Fibroblast of upper back skin (primary cell): ENCODE results near the gene TRMT44.
A peak's percentile ranks its signal among the peaks of the same experiment; 100 is the strongest.
"Not testable (repeated sequence)": the region's sequence is repeated elsewhere in the genome, so short reads cannot be mapped to it uniquely, and the experiment has no call there.

Experiments used
- DNase-seq: peaks from one replicate; pipeline ENCODE4 v3.0.0-alpha.2; 2013

Gene TRMT44

DNA sequence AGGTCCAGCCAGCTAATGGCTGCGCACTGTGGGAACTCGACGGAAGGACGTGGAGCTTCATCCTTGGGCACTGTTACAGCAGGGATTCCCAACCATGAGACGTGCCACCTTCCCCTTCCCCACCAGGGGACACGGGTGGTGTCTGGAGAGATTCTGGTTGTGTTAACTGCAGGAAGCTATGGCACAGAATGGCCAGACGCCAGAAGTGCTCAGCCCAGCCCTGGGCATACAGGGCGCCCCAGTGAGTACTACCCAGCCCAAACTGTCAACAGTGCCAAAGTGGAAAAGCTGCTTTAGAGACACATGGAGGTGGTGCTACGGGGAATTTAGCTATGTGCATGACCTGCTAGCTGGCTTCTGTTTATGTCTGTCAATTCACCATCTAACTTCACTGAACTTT lies 32.8 kb upstream of the TRMT44 start:
- no peak for DNase-seq

DNA sequence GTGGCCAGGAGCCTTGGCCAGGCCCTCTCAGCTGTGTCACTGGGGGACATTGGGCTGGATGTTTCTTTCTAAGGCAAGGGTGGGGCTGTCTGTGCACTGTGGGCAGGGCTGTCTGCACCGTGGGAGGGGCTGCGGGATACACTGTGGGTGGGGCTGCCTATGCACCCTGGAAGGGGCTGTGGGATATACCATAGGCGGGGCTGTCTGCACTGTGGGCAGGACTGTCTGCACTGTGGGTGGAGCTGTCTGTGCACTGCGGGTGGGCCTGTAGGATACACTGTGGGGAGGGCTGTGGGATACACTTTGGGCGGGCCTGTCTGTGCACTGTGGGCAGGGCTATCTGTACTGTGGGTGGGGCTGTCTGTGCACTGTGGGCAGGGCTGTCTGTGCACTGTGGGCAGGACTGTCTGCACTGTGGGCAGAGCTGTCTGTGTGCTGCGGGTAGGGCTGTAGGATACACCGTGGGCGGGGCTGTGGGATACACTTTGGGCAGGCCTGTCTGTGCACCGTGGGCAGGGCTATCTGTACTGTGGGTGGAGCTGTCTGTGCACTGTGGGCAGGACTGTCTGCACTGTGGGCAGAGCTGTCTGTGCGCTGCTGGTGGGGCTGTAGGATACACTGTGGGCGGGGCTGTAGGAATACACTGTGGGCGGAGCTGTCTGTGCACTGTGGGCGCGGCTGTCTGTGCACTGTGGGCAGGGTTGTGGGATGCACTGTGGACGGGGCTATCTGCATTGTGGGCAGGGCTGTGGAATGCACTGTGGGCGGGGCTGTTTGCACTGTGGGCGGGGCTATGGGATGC lies 31.1 kb upstream of the TRMT44 start:
- peak; percentile 20 for DNase-seq

DNA sequence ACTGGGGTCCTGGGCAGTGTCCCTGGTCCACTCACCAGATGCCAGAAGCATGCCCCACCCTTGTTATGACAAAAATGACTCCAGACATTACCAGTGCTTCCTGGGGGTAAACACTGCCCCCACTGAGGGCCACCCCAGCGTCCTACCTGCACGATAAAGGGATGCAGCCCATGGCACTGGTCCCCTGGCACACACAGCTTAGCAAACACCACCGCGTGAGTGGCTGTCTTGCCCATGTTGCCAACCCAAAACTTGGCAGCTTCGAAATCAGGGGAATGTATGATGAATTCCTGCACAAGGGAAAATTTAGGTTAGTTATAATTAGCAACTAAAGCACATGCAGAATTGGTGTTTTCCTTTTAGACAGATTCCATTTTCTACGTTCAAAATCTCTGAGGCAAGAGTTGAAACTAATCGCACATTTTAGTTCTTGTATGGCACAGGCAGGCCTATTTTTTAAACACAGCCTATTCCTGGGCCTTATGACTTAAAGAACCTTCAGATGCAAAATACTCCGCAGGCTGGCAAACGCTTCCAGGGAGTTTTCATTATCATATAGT lies 30.4 kb upstream of the TRMT44 start:
- no peak for DNase-seq

DNA sequence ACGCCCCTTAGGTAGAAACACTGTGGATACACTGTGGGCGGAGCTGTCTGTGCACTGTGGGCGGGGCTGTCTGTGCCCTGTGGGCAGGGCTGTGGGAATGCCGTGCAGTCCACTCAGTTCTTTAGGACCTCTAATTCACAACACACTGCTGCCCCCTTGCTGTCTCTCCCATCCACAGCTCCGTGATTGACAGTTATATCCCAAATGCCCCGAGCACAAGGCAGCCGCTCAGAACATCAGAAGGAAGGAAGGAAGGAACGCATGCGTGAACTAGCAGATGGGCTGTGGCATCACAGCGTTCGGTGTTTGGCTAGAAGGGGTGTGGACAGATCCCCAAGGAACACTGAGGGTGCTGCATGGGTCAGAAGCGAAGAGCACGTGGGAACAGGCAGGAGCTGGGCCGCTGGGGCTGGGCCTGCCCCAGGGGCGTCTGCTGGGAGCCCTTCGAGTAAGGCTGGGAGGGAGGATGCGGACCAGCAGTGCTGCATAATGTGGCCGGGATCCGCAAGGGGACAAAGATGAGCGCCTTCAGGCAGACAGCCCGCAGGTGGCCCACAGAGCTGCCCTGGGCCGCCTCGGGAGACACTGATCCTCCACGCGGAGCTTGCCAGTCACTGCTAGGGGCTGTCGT lies 29.8 kb upstream of the TRMT44 start:
- DNase-seq = peak; percentile 63

DNA sequence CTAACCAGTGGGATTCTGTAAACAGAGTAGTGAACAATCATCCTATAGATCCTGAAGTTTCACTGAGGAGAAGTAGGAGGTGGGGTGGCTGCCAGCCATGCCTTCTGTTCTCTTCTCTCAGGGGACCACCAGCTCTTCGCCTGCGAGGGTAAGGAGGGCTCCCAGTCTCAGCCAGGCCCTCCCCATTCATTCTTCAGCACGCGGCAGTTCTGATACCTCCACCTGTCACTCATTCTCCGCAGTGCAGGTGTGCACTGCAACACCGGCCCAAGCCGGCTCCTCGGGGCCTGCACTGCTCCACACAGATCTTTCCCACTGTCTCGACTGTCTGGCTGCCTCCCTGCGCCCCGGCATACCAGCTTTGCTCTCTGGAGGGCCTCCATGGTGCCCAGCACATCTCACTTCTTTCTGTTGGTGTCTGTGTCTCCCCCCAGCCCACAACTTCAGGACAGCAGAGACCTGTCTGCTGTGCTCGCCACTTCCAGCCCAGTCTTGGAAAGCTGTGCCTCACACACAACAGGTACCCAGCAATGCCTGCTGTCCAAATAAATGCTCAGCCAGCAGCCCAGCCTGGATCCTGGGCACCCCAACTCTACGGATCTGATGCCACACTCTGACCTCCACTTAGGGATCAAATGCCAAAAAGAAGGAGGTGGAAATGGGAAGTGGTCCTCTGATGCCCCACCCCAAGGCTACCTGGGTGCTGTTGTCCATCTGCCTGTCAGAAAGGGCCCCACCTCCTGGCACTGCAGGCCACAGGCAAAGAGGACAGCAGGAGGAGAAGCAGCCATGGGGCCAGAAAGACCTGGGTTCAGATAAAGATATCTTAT lies 29.0 kb upstream of the TRMT44 start:
- DNase-seq = no peak

DNA sequence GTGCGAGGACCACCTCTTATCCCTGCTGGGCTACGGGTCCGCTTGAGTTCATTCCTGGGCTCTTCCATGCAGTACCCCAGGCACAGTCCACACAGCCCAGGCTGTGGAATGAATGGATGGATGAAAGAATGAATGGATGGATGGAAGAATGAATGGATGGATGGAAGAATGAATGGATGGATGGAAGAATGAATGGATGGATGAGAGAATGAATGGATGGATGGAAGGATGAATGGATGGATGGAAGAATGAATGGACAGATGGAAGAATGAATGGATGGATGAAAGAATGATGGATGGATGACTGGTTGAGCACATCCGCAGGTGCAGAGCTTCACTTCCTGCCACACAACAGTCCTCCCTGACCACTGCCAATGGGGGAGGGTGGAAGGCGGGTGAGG lies 28.3 kb upstream of the TRMT44 start:
- DNase-seq = no peak

DNA sequence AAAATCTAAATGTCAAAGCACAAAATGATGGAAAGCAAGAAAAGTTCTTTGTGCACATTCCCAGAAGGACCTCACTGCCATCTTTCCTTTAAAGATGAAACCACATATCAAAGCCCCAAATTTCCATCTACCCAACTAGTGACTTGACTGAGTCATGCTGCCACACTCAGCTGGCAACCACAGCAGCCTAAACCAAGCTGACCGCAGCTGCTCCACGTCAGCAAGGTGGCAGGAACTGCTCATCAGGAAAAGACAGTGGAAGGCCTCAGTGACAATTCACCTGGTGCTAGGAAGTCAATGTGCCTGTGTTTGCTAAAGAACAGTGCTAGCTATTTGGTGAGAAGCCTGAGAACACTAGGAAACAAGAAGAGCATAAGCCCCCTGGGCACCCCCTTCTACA lies 26.2 kb upstream of the TRMT44 start:
- DNase-seq = no peak

DNA sequence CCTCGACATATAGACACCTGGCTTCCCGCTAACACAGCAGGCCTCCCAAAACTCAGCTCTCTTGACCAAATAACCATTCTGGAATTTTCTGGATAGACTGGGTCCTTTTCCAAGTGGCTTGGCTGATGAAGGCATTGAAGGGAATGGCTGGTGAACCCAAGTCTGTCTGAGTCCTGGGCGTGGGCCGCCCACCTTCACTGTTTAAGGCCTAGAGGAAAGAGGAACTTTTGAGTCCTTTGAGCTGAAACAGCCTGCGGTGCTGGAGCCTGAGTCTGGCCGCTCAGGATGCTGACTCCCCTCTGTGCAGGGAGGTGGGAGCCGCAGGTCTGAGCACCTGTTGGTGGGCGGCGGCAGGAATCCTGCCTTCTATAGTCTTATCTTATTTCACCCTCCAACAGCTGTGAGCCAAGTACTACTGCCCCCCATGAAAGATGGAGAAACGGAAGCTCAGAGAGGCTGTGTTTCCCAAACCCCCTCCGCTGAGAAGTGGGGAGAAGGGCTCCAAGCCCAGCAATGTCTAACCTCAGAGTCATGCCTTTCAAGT lies 23.4 kb upstream of the TRMT44 start:
- DNase-seq = no peak

DNA sequence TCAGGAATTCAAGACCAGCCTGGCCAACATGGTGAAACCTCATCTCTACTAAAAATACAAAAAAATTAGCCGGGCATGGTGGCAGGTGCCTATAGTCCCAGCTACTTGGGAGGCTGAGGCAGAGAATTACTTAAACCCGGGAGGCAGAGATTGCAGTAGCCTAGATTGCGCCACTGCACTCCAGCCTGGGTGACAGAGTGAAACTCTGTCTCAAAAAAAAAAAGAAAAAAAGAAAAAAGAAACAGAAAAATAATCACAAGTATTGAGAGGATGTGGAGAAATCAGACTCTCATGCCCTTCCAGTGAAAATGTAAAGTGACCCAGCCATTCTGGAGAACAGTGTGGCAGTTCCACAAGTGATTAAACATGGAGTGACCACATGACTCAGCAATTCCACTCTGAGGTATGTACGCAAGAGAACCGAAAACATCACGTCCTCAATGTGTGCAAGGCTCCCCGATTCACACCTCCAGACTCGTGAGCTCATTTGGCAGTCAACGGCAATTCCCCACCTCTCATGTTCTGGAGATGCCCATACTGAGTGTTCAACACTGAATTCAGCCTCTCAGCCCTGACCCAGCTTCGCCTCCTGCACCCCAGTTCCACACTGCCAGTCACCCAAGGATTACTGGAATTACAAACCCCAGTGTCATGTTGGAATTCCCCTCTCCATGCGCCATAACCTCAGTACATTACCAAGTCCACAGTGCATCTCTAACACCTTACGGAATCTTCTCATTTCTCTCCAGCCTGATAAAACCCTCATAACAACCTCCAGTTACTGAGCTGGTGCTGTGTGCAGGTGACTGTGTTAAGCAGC lies 21.1 kb upstream of the TRMT44 start:
- no peak for DNase-seq

DNA sequence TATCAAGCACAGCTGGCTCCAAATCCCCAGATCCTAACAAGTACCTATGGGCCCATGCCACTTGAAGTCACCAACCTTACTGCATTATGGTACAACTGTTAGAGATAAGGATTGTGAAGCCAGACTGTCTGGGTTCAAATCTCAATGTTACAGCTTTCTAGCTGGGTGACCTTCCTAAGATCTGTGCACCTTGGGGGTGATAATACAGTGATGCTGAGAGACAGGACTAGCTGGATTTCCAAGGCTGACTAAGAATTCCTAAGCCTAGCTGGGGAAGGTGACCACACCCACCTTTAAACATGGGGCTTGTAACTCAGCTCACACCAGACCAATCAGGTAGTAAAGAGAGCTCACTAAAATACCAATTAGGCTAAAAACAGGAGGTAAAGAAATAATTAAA lies 20.4 kb upstream of the TRMT44 start:
- DNase-seq = not testable (repeated sequence)

DNA sequence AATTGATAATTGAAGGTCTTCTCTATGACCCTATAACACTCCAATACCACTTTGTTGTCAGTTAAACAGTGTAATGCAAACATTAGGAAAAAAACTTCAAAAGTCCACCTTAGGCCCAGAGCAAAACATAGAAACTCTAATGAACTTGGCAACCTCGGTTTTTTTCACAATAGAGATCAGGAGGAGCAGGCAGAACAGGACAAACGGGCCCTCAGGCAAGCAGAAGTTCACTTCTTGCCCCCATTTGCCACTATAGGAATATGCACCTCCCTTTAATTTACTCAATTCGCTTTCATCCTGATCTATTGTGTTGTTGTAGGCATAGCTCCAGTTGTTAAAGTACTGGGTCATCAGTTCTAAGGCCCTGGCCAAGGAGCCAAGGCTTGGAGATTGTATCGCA lies 18.2 kb upstream of the TRMT44 start:
- DNase-seq = no peak

DNA sequence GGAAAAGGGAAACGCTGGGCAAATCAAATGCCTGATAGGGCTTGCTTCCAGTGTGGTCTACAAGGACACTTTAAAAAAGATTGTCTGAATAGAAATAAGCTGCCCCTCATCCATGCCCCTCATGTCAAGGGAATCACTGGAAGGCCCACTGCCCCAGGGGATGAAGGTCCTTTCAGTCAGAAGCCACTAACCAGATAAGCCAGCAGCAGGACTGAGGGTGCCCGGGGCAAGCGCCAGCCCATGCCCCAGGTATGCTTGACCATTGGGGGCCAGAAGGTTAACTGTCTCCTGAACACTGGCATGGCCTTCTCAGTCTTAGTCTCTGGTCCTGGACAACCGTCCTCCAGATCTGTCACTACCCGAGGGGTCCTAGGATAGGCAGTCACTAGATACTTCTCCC lies 17.8 kb upstream of the TRMT44 start:
- no peak for DNase-seq

DNA sequence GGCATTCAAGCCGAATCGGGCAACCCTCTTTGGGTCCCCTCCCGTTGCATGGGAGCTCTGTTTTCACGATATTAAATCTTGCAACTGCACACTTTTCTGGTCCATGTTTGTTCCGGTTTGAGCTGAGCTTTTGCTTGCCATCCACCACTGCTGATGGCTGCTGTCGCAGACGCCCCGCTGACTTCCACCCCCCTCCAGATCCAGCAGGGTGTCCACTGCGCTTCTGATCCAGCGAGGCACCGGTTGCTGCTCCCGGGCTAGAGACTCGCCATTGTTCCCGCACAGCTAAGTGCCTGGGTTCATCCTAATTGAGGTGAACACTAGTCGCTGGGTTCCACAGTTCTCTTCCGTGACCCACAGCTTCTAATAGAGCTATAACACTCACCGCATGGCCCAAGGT lies 13.3 kb upstream of the TRMT44 start:
- no peak for DNase-seq

DNA sequence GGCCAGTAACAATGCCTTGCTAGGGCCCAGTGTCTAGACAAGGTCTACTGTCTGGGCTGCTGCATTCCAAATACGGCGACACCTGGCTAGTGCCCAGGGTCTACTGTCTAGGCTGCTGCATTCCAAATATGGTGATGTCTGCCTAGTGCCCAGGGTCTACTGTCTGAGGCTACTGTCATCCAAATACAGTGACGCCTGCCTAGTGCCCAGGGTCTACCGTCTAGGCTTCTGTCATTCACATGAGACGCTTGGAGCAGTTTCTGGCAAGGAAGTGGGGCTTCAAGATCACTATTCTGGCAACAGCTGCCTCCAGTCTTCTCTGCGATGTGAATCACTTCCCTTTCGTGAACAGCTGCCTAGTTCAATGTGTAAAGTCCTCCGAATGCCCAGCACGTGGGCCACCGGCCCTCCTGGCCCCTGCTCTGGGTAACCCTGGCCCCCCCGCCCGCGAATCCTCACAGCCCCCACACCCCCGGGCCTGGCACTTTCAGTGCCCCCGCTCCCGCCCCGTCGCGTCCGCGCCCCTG lies 12.8 kb upstream of the TRMT44 start:
- DNase-seq = peak; percentile 61

DNA sequence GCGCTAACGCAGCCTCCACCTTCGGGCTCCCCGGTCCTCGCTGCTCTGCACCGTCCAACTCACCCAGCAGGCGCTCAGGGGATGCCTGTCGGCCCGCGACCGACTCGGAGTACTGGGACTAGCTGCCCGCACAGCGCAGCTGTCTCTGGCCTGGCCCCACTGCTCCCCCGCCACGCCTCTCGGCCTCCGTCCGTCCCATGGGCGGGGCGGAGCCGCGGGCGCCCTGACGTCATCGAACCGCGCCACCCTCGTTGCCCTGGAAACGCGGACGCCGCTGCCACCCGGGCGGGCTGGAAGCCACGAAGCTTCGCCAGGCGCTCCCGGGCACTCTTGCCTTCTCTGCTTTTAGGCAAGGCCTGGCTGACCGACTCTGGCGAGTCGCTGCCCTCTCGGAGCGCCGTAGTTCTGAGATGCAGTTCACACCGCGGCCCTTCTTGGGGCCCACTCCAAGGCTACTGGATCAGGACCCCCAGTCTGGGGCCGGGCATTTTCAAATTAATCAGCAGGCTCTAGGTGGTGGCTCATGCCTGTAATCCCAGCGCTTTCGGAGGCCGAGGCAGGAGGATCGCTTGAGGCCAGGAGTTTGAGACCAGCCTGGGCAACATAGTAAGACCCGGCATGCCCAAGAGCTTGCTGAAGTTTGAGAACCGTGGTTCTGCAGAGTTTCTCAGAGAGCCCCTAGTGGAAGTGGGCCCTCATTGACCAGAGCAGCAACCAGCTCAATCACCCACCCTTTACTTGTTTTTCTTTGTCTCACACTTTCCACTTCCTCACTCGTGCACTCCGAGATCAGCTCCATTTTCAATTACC lies 12.1 kb upstream of the TRMT44 start:
- peak; percentile 80 for DNase-seq

DNA sequence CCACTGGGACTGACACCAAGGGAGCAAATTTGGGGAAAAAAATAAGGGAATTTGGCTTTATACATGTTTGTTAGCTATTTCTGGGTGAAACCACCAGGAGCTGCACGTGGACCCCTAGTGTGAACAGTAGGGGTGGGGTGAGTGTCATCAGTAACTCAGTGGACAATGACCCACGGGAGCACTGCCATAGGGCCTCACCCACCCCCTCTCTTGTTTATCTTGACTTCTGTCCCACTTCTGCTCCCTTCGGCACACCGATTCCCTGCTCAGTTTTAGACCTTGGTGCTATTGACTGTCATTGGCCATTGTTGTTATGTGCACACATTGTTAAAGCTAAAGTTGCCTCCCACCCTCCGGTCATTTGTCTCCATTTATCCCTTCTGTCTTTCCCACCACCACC lies 9.0 kb upstream of the TRMT44 start:
- no peak for DNase-seq

DNA sequence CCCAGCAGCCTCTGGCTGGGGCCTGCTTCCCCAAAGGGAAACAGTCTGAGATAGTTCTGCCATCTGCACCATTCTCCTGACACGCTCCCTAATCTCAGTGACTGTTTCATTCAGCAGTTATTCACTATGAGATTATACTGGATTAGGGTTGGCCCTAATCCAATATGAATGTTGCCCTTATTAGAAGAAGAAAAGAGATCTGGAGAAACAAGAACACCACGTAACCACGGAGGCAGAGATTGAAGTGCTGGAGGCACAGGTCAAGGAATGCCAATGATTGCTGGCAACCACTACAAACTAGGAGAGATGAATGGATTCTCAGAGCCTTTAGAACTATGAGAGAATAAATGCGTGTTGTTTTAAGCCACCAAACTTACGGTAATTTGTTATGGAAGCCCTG lies 7.4 kb upstream of the TRMT44 start:
- DNase-seq = no peak

DNA sequence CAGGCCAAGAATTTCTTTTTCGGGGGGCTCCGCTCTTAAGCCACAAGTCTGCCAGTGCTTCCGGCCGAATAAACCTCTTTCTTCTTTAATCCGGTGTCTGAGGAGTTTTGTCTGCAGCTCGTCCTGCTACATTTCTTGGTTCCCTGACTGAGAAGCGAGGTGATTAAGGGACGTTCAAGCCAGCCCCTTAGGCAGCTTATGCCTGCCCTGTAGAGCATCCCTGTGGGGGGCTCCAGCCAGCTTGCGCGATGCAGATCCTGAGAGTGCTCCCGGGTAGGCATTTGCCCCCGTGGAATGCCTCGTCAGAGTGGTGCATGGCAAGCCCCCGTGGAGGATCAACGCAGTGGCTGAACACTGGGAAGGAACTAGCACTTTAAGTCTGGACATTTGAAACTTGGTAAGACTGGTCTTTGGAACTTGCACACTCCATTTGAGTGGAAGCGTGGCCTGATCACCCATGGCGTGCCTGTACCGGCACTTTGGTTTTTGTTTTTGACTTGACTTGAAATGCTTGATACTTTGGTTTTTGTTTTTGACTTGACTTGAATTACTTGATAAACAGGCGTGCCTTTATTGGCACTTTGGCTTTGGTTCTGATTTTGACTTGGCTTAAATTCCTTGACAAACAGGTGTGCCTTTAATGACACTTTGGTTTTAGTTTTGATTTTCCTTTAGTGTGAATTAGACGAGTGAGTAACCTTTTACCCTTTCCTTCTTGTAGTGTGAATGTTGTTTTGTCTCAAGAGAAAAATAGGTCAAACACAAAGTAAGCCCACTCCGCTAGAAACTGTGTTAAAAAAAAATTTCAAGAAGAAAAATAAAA lies 6.1 kb upstream of the TRMT44 start:
- DNase-seq = no peak

DNA sequence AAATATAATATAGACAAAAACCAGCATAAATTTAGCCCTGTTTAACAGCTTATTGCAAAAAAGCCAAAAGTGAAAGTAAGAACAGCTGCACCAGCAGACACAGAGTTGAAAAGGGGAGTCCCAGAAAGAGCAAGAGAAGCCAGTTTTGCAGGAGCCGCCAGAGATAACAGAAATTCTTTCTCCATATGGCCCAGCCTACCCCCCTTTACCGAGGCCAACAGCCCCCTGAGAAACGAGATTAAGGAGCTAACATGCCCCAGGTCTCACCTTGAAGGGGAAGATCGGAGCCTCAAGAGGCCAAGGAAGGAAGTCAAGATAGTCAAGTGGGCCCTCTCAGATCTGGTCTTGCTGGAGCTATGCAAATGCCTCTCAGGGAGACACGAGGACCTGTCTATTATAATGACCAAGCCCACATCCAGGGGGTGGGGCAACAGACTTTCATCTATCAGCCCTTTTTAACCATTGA lies 4.9 kb upstream of the TRMT44 start:
- DNase-seq = peak; percentile 9

DNA sequence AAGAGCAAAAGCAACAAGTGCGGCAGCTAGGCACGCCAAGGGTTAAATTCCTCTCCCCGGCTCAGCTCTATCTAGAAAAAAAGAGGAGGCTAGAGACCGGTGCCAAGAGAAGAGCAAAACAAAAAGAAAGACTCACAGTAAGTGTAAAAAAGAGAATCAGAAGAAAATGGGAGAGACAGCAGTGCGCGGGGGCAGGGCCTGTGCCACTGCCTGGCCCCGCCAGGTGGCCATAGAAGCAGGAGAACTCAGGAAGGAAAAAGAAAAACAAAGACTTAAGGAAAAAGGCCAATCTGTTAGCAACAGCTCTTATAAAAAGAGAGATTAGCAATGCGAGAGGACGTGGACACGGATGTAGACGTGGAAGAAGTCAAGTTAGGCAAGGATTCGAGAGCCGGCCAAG lies 3.3 kb upstream of the TRMT44 start:
- DNase-seq = no peak
